Thyroid gland (tissue), 4 donors: ENCODE measurements around the gene OR2Y1.

Experiments used
- POLR2A ChIP-seq, 2 donors: fragments of 450-650 bp; IDR thresholded peaks; one replicate each; pipeline ENCODE4 v1.6.1; 2017; ENCODE audit warnings: antibody characterized with exemption in 2 of 2, mild to moderate bottlenecking in 2 of 2, moderate library complexity in 1 of 2
- TF ChIP-seq, protein P1 (sequence below), 6 experiments: fragments of 200-600 bp in 3 of 6; fragments of 450-650 bp in 3 of 6; sonication (generic) in 3 of 6; IDR thresholded peaks; one replicate each; pipeline ENCODE4 v1.5.1; 2016 to 2019; ENCODE audit warnings: antibody characterized with exemption in 6 of 6, mild to moderate bottlenecking in 2 of 6, inconsistent platforms in 1 of 6, moderate library complexity in 1 of 6

DNA sequence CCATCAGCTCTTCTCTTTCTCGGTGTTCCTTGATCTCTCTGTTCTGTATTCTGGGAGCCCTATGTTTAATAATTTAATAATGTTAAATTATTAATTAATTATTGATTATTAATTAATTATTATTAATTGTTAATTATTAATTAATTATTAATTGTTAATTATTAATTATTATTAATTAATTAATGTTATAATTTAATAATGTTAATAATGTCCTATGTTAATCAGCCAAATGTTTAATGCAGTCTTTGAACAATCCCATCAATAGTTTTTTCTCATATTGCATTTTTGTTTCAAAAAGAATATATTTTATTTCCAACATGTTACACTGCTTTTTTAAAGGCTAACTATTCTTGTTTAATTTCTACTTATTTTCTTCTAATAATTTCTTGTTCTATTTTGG lies 36.5 kb upstream of the OR2Y1 start:
- TF ChIP-seq, protein P1, sequence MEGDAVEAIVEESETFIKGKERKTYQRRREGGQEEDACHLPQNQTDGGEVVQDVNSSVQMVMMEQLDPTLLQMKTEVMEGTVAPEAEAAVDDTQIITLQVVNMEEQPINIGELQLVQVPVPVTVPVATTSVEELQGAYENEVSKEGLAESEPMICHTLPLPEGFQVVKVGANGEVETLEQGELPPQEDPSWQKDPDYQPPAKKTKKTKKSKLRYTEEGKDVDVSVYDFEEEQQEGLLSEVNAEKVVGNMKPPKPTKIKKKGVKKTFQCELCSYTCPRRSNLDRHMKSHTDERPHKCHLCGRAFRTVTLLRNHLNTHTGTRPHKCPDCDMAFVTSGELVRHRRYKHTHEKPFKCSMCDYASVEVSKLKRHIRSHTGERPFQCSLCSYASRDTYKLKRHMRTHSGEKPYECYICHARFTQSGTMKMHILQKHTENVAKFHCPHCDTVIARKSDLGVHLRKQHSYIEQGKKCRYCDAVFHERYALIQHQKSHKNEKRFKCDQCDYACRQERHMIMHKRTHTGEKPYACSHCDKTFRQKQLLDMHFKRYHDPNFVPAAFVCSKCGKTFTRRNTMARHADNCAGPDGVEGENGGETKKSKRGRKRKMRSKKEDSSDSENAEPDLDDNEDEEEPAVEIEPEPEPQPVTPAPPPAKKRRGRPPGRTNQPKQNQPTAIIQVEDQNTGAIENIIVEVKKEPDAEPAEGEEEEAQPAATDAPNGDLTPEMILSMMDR (IDR thresholded peaks at IDR 0.05): no peak
- no peak for TF ChIP-seq POLR2A (IDR thresholded peaks at IDR 0.05)
